Gastrocnemius medialis (tissue), 4 donors: ENCODE measurements around the gene ARMC2. TPM values are rescaled to one million over a fixed set of nuclear protein-coding genes. Genes with fewer than 3 reads are reported as not detected.
A peak's percentile ranks its signal among the peaks of the same experiment; 100 is the strongest.

Experiments used
- ATAC-seq, 2 donors: fragments of 150-250 bp; one replicate each; pipeline ENCODE4 v1.9.1; 2016
- DNase-seq, 2 donors: peaks; one replicate each; pipeline ENCODE4 v3.0.0-alpha.2; 2019
- H3K27ac ChIP-seq, 4 donors: fragments of 200-600 bp; sonication (generic); 1 replicate in 1 of 4; 2 replicates in 3 of 4; pipeline ENCODE4 v1.5.1; 2016 to 2018; ENCODE audit warnings: mild to moderate bottlenecking in 2 of 4, moderate library complexity in 1 of 4
- H3K27me3 ChIP-seq, 3 donors: fragments of 200-600 bp; sonication (generic) in 2 of 3; 1 replicate in 1 of 3; 2 replicates in 2 of 3; pipeline versions ENCODE4 v1.5.1 to v1.6.0; 2016 to 2019; ENCODE audit warnings: mild to moderate bottlenecking in 1 of 3, moderate library complexity in 1 of 3
- H3K36me3 ChIP-seq, 2 donors: fragments of 200-600 bp; sonication (generic) in 1 of 2; one replicate each; pipeline ENCODE4 v1.5.1; 2017 to 2018
- H3K4me1 ChIP-seq, 2 donors: fragments of 200-600 bp; sonication (generic) in 1 of 2; one replicate each; pipeline ENCODE4 v1.5.1; 2016 to 2017; ENCODE audit warnings: mild to moderate bottlenecking in 2 of 2
- H3K4me3 ChIP-seq, 4 donors: fragments of 200-600 bp; sonication (generic) in 3 of 4; 1 replicate in 1 of 4; 2 replicates in 3 of 4; pipeline ENCODE4 v1.5.1; 2016 to 2019; ENCODE audit warnings: mild to moderate bottlenecking in 2 of 4
- H3K9me3 ChIP-seq, 3 donors: fragments of 200-600 bp; sonication (generic) in 2 of 3; 1 replicate in 1 of 3; 2 replicates in 2 of 3; pipeline ENCODE4 v1.5.1; 2016 to 2019
- POLR2A ChIP-seq, 2 donors: fragments of 450-650 bp; IDR thresholded peaks; one replicate each; pipeline ENCODE4 v1.6.1; 2017; ENCODE audit warnings: antibody characterized with exemption in 2 of 2, mild to moderate bottlenecking in 2 of 2, moderate library complexity in 2 of 2
- in situ Hi-C, 4 donors: fragments of 200-750 bp; cut with MboI; loops; one replicate each; pipeline versions ENCODE4 v1.15.0 to v1.8.0; 2017; ENCODE audit warnings: low sequenced_read_pairs in 4 of 4
- intact Hi-C: fragments of 100-400 bp; cut with DNase I; formaldehyde crosslinking; loops from one replicate; pipeline ENCODE4 v1.15.1; 2023; ENCODE audit warnings: low total_unique reads
- total RNA-seq, 4 donors: library from RNA; depleted of rRNA; stranded (reverse); fragments of >200 nt; gene quantifications; one replicate each; pipeline versions ENCODE4 v1.1.0 to v1.2.3, GENCODE V29; 2016
- TF ChIP-seq, protein P1 (sequence below), 5 experiments: fragments of 450-650 bp in 3 of 5; fragments of 200-600 bp in 2 of 5; sonication (generic) in 2 of 5; IDR thresholded peaks in 4 of 5; conservative IDR thresholded peaks in 1 of 5; 1 replicate in 4 of 5; 2 replicates in 1 of 5; pipeline ENCODE4 v1.5.1; 2016 to 2019; ENCODE audit warnings: antibody characterized with exemption in 5 of 5, mild to moderate bottlenecking in 3 of 5, moderate library complexity in 3 of 5

The ARMC2 gene
- total RNA-seq, 4 donors from 2014 or later, result 0.20 to 1.8 (median 0.56) TPM

DNA sequence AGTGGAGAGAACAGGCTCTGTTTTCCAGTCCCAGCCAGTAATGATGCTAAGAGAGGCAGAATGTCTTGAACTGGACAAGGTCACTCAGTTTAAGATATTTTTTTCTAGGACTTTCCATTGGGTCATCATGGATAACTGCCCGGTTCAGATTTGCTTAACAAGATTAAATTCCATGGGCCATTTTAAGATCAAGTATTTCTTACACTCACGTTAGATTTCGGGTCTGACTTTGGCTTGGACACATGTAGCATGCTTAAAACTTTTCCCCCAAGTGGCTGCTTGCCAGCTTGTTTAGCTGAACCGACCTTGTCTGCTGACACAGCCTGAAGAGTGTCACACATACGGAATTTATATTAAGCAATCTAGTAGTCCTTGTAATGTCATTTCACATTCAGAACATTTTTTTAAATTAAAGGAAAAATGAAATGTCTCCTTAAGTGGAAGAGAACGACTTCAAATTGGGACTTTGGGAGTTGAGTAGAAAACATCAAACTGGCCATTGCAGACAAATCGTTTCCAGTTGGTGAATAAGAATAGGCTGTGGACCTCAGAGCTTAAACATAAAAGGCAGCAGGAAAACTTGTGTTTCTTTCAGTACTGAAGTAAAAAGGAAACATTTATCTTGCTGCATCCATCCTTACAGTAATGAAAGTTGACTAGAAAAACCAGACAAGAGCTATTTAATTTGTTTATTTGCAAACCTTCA is 29.0 kb downstream of the ARMC2 start:
- no peaks in the 10 kb centered on the region for H3K36me3 ChIP-seq
- H3K4me3 ChIP-seq, result no peak overlapping the region
- peak overlapping the region; percentile 41 to 71 (median 62) for H3K27ac ChIP-seq
- intact Hi-C loops (loop anchor here (2.0 kb wide), 1 partner anchor 26 kb away; no protein-coding TSS in a partner anchor), in situ Hi-C loops (no loop called here)
- DNase-seq (peak; percentile 70 to 75), ATAC-seq (peak; percentile 82 to 83)
- H3K4me1 ChIP-seq, result peaks cover 12 to 18% of the 10 kb centered on the region in 2 donors
- no peak for TF ChIP-seq POLR2A (IDR thresholded peaks at IDR 0.05)
- TF ChIP-seq, protein P1, sequence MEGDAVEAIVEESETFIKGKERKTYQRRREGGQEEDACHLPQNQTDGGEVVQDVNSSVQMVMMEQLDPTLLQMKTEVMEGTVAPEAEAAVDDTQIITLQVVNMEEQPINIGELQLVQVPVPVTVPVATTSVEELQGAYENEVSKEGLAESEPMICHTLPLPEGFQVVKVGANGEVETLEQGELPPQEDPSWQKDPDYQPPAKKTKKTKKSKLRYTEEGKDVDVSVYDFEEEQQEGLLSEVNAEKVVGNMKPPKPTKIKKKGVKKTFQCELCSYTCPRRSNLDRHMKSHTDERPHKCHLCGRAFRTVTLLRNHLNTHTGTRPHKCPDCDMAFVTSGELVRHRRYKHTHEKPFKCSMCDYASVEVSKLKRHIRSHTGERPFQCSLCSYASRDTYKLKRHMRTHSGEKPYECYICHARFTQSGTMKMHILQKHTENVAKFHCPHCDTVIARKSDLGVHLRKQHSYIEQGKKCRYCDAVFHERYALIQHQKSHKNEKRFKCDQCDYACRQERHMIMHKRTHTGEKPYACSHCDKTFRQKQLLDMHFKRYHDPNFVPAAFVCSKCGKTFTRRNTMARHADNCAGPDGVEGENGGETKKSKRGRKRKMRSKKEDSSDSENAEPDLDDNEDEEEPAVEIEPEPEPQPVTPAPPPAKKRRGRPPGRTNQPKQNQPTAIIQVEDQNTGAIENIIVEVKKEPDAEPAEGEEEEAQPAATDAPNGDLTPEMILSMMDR (IDR thresholded peaks at IDR 0.05 in 4 of 5, conservative IDR thresholded peaks at IDR 0.05 in 1 of 5), result no peak
- no peaks in the 10 kb centered on the region for H3K9me3 ChIP-seq
- H3K27me3 ChIP-seq, result no peaks in the 10 kb centered on the region

DNA sequence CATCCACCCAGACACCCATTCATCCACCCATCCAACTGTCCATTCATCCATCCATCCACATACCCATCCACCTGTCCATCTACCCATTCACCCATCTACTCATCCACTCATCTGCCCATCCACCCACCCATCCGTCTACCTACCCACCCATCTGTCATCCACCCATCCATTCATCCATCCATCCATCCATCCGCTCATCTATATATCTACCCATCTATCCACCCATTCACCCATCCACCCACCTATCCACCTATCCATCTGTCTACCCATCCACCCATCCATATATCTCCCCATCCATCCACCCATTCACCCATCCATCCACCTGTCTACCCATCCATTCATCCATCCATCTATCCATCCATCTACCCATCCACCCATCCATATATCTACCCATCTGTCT is 30.7 kb downstream of the ARMC2 start:
- H3K4me1 ChIP-seq, result peaks cover 12 to 18% of the 10 kb centered on the region in 2 donors
- no peak for DNase-seq
- no peaks in the 10 kb centered on the region for H3K9me3 ChIP-seq
- ATAC-seq, result no peak
- H3K4me3 ChIP-seq, result no peak overlapping the region
- in situ Hi-C loops, result no loop called here
- H3K27ac ChIP-seq, result peak overlapping the region in 1 of 4 donors; percentile 62
- no peaks in the 10 kb centered on the region for H3K27me3 ChIP-seq
- TF ChIP-seq, protein P1 (IDR thresholded peaks at IDR 0.05 in 4 of 5, conservative IDR thresholded peaks at IDR 0.05 in 1 of 5), result no peak
- TF ChIP-seq POLR2A (IDR thresholded peaks at IDR 0.05), result no peak
- intact Hi-C loops, result no loop called here
- no peaks in the 10 kb centered on the region for H3K36me3 ChIP-seq

DNA sequence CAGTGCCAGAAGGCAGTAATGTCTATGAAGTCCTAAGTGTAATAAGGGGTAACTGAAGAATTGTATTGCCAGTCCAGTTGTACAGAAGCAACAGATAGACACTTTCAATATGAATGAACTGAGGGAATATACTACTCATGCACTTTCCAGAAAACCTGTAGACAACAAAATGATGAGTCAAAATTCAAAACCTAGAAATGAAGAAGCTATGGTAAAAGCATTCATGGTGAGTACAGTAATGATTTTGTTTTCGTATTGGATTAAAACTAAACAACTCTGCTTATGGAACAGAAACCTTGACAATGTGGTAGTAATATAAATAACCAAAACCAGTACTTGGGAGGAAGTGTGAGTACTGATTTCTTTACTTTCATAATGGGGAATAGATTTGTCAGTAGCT is 35.0 kb downstream of the ARMC2 start:
- no peak overlapping the region for H3K27ac ChIP-seq
- ATAC-seq, result no peak
- intact Hi-C loops, result no loop called here
- in situ Hi-C loops, result loop anchor here in 1 of 4 donors (10.0 kb wide), 1 partner anchor 348 kb away; no protein-coding TSS in a partner anchor
- peaks cover 0 to under 1% of the 10 kb centered on the region in 2 donors for H3K4me1 ChIP-seq
- no peaks in the 10 kb centered on the region for H3K36me3 ChIP-seq
- H3K4me3 ChIP-seq, result no peak overlapping the region
- no peak for DNase-seq
- no peaks in the 10 kb centered on the region for H3K9me3 ChIP-seq
- TF ChIP-seq POLR2A (IDR thresholded peaks at IDR 0.05), result no peak
- TF ChIP-seq, protein P1 (IDR thresholded peaks at IDR 0.05 in 4 of 5, conservative IDR thresholded peaks at IDR 0.05 in 1 of 5), result no peak
- no peaks in the 10 kb centered on the region for H3K27me3 ChIP-seq

DNA sequence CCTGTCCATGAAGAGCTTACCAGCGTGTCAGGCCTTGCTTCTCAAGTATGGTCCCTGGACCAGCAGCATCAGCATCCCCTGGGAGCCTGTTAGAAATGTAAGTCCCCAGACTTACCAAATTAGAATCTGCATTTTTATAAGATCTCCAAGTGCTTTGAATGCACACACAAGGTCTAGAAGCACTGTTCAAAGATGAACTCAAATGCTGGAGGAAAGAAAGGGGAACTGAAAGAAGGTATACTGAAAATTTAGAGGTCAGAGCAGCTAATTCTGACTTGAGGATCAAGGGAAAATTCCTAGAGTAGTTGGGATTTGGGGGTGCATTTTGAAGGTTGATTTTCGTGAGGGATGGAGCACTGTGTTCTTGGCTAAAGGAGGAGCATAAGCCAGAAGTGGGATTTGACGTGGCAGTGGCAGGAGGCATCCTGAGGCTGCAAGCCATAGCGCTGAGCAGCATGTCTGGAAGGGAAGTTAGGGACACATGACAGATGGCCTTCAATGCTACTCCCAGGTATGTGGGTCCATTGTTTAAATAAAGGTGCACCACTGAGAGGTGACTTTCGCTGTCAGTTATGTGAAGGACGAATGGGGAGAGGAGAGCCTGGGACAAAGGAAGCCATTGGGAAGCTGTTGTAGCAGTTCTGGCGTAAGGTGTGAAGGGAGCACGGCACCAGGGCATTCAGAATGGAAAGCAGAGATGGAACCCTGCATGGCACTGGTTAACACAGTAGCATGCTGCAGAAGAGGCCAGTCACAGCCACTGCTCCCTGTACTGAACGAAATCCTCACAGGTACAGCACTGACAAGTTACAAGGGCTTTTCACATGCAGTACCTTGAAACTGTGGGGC is 36.2 kb downstream of the ARMC2 start:
- H3K9me3 ChIP-seq, result no peaks in the 10 kb centered on the region
- H3K36me3 ChIP-seq, result no peaks in the 10 kb centered on the region
- H3K4me1 ChIP-seq, result no peaks in the 10 kb centered on the region
- intact Hi-C loops, result no loop called here
- DNase-seq (no peak), ATAC-seq (no peak)
- H3K27me3 ChIP-seq, result no peaks in the 10 kb centered on the region
- H3K4me3 ChIP-seq, result no peak overlapping the region
- TF ChIP-seq, protein P1 (IDR thresholded peaks at IDR 0.05 in 4 of 5, conservative IDR thresholded peaks at IDR 0.05 in 1 of 5), result no peak
- no peak overlapping the region for H3K27ac ChIP-seq
- in situ Hi-C loops, result loop anchor here in 1 of 4 donors (10.0 kb wide), 1 partner anchor 350 kb away; no protein-coding TSS in a partner anchor
